ENCODE data around the gene SLC39A8.
"Not testable (repeated sequence)": the region's sequence is repeated elsewhere in the genome, so short reads cannot be mapped to it uniquely, and the experiment has no call there.

The SLC39A8 gene

DNA sequence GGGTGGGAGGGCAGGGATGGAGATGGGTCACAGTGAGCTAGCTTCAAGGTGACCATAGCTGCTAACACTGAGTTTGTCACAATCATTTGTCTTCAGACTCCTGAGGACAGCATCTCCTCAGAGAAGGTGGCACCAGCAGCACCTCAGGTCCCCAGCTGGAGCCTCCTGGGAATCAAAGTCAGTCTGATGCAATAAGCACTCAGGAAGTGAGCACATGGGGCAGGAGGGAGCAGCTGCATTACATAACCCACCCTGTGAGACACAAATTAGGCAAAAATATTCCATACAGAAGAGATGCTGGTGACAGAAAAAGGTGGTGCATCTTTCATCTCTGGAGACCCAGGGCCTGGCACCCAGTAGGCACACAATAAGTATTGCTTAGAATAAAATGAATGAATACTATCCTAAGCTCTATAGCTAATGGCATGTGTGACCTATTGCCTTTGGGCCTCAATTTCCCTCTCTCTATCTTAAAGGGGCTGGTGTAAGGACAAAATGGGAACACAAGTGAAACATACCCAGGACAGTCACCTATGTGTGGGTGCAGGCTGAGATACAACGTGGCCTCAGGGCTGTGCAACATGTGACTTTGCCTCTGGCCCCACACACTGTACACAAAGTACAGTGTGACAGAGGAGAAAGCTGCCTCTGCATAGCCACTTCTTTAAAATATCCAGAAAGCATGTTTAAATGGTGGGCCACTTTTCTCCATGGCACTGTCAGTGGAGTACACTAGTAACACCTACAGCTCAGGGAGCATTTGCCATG, 37.1 kb downstream of the SLC39A8 start:
- DNase-seq (ENCODE audit: extremely low spot score, insufficient read length, low read depth) (no peak), FAIRE-seq (no peak)

DNA sequence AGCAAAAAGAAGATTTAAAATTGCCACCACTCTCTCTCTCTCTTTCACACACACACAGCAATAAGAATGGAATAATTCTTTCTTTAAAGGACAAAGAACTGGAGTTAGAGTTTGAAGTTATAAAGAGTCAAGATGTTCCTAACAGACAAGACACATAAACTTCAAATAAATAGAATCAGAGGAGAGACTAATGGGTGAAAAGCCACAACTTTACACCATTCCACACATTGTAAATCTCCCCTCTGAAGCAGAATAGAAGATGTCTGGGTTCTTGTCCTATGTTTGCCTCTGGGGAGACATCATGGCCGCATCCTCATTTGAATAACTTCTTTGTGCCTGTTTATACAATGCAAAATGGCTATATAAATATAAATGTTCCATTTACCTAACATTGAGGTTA, 39.6 kb downstream of the SLC39A8 start:
- DNase-seq (ENCODE audit: extremely low spot score, insufficient read length, low read depth) (no peak), FAIRE-seq (no peak)

DNA sequence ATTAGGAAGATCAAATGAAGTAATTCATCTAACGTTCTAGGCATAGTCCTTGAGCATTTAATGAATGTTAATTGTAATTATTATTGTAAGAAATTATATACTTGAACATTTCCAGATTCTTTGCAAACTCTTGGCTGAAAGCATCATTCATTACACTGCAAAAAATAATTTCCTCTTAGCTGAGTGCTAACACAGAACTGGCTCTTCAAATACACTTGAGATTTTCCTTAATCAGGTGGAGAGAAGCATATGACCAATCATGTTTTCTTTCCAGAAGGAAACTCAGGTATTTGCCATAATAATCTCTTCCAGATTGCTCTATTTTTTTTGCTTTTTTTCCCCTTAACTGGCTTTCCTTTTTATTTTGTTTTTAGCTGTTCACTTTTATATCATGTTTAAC, 42.5 kb downstream of the SLC39A8 start:
- FAIRE-seq: no peak

DNA sequence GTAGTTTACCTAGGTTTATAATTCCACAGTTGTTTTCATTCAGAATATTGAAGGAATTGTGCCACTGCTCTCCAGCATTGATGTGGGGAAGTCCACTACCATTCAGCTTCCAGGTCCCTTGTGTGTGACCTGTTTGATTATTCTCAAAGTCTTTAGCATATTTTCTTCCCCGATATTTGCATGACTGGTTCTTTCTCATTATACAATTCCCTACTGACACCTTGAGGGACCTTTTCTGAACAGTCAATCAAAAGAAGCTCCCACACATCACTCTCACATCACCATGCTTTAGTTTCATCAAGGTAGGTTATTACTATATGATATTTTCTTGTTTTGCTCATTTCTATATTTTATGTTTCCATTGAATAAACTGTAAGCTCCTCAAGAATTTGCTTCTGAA, 44.1 kb downstream of the SLC39A8 start:
- FAIRE-seq (no peak), DNase-seq (ENCODE audit: extremely low spot score, insufficient read length, low read depth) (no peak)

More for the DNA sequence above, 42.5 kb downstream of the SLC39A8 start:
- no peak for DNase-seq (ENCODE audit: extremely low spot score, insufficient read length, low read depth)

DNA sequence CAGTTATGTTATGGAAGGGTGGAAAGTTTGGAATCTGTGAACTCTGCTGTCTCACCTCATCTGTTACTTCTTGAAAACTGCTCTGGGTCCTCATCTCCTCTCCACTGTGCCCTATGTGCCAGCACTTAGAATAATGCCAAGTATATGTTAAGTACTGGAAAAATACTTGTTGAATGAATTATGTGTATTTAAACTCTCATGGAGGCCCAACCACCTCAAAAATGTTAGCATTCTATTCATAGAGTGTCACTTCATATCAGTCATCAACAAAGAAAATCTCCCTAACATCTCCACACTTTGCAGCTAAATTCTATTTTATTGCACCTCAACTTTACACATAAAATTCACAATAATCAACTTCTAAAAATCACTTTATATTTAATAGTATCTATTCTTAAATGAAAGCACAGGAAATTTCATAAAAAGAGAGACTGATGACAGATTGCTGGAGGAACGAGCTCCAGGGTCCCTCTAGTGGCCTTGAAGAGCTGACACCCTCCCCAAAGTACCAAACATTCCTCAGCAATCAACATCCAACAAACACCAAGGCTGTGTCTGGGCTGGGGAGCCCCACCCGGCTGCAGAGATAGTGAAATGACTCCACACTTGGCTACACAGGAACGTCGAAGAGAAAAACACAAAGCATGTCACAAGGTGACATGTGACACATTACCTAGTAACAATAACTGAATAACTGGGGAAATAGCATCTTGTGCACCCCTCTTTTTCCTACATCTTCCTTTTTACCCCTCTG, 45.8 kb downstream of the SLC39A8 start:
- DNase-seq (ENCODE audit: extremely low spot score, insufficient read length, low read depth): no peak
- FAIRE-seq: peak; percentile 63

DNA sequence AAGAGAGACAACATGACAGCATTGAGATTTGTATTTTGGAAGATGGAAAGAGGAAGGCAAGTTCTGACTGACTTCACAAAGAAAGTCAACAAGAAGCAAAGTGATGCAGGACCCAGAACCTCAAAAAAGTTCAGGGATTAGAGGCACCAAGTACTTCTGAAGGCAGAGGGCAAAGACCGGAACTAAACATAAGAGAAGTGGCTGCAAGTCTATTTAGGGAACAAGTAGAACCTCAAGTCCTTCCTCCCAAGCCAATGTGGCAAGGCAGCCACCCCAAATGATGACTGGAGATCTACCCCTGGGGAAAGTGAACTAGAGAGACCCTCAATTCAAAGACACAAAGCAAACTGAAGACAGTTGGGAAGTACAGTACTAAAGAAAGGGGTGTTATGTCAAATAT, 46.6 kb downstream of the SLC39A8 start:
- DNase-seq (ENCODE audit: extremely low spot score, insufficient read length, low read depth) (no peak), FAIRE-seq (no peak)

DNA sequence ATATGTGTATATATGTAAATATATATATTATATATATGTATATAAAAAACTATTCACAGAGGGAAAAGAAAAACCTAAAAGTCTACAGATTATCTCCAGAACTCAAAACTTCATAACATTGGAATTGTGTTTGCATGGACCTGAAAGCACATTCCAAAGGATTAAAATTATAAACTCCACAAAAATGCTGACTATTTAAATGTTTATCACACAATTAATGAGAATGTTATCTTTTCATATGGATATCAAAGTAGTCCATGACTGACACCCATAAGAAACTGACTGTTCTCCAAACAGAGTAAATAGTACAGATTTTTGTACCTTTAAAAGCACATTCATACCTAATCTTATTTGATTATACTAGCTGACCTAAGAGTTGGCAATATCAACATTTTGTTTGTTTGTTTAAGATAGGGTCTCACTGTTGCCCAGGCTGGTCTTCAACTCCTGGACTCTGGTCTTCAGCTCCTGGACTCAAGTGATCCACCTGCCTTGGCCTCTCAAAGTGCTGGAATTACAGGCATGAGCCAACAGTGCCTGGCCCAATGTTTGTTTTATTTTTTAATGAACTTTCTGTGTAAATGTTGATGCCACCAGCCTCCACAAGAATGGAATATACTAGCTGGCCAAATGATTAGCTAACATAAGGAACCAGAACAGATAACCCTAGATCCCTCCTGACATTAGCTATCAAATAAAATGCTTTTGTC, 50.0 kb downstream of the SLC39A8 start:
- FAIRE-seq: no peak
- no peak for DNase-seq (ENCODE audit: extremely low spot score, insufficient read length, low read depth)

DNA sequence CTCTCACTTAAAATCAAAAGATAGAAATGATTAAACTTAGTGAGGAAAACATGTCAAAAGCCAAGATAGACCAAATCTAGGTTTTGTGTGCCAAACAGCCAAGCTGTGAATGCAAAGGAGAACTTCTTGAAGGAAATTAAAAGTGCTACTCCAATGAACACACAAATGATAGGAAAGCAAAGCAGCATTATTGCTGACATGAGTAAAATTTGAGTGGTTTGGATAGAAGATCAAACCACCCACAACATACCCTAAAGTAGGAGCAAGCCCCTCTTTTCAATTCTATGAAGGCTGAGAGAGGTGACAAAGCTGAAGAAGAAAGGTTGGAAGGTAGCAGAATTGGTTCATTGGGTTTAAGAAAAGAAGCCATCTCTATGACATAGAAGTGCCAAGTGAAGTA, 56.8 kb downstream of the SLC39A8 start:
- DNase-seq (ENCODE audit: extremely low spot score, insufficient read length, low read depth): no peak
- FAIRE-seq: no peak

DNA sequence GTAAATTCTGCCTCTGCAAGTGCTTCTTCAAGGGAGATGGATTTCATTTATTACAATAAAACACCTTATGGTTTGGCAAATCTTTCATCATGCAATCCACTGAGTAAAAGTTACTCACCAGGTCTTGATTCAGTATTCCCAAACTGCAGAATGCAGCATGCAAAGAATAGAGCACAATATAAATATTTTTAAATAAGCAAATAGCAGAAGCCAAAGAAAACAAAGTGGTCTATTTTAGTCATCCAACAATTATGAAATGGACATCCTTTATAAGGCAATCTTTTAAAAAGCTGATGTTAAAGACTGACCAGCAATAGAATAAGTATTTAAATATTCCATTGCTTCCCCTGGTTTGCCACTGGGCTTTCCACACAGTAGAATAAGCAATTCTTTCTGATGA, 59.5 kb downstream of the SLC39A8 start:
- FAIRE-seq (no peak), DNase-seq (ENCODE audit: extremely low spot score, insufficient read length, low read depth) (no peak)

DNA sequence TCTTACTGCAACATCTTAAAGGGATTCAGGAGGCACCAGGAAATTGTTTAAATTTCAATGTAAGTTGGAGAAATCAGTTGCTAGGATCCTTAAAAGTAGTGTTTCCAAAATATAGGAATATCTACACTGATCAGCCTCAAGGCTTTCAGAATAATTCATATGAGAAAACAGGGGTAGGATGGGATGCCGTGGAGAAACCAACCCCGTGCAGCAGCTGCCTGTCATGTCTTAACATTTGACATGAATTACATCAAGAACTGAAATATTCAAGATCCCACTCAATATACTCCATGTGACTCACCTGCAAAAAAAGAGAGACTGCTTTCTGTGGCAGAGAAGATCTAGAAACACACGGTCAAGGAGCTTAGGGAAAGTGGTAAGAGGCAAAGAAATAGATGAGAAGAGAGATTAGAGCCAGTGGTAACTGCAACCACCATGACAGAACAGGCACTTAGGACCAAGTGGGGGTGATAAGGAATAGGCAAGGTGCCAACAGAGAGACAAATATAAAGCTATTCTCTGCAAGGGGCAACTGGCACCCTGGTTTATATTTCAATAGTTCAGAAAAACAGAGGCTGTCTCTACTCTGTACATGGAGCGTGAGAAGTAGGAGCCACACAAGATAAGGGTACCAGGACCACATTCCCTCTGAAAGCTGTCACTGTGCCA, 64.0 kb downstream of the SLC39A8 start:
- DNase-seq (ENCODE audit: extremely low spot score, insufficient read length, low read depth): no peak
- FAIRE-seq: no peak

DNA sequence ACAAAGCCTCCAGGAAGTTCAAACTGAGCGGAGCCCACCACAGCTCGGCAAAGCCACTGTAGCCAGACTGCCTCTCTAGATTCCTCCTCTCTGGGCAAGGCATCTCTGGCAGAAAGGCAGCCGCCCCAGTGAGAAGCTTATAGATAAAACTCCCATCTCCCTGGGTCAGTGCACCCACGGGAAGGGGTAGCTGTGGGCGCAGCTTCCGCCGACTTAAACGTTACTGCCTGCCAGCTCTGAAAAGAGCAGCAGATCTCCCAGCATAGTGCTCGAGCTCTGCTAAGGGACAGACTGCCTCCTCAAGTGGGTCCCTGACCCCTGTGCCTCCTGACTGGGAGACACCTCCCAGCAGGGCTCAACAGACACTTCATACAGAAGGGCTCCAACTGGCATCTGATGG, 72.0 kb downstream of the SLC39A8 start:
- FAIRE-seq; DNase-seq (ENCODE audit: extremely low spot score, insufficient read length, low read depth): not testable (repeated sequence)

DNA sequence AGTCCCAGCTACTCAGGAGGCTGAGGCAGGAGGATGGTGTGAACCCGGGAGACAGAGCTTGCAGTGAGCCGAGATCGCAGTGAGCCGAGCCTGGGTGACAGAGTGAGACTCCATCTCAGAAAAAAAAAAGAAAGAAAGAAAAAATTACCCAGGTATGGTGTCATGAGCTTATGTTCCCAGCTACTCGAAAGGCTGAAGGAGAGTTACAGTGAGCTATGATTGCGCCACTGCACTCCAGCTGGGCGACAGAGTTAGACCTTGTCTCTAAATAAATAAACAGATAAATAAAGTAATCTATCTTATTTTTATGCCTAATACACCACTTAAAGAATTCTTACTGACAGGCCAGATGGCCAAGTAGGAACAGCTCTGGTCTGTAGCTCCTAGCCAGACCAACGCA, 73.0 kb downstream of the SLC39A8 start:
- no peak for FAIRE-seq

DNA sequence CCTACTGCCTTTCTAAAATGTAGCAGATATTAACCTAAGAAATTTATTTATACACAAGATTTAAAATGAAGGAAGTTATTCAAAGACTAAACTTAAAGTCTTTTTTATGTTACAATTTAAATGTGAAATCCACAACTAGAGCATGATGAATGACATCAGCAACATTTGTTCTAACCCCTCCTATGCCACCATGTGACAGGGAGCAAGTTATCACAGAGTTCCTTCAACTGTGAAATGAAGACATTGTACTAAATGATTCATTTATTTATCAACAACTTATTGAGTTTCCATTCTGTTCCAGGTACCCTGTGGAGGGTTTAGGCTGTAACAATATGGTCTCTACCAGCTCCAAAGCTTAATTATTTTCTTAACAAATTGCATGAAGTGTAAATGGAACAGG, 76.9 kb downstream of the SLC39A8 start:
- no peak for FAIRE-seq
- DNase-seq (ENCODE audit: extremely low spot score, insufficient read length, low read depth): no peak

More for the DNA sequence above, 73.0 kb downstream of the SLC39A8 start:
- no peak for DNase-seq (ENCODE audit: extremely low spot score, insufficient read length, low read depth)

DNA sequence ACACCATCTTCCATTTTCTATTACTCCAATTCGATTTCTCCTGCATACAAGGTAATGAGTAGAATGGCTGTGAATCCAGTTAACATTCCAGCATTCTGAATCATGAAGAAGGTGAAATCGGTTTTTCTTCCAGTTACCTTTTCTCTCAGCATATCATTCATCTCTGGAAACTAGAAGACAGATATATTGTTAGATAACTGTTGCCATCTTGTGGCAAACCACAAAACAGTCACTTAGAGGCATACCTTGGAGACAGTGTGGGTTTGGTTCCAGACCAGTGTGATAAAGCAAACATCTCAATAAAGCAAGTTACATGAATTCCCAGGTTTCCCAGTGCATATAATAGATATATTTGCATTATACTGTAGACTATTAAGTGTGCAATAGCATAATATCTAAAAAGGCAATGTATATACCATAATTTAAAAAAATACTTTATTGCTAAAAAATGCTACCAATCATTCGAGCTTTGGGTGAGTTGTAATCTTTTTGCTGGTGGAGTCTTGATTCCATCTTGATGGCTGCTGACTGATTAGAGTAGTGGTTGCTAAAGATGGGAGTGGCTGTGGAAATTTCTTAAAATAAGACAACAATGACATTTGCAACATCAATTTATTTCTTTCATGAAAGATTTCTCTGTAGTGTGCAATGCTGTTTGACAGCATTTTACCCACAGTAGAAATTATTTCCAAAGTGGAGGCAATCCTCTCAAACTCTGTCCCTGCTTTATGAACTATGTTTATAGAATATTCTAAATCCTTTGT, 82.1 kb downstream of the SLC39A8 start:
- DNase-seq (ENCODE audit: extremely low spot score, insufficient read length, low read depth) (peak; percentile 4), FAIRE-seq (peak; percentile 46)

DNA sequence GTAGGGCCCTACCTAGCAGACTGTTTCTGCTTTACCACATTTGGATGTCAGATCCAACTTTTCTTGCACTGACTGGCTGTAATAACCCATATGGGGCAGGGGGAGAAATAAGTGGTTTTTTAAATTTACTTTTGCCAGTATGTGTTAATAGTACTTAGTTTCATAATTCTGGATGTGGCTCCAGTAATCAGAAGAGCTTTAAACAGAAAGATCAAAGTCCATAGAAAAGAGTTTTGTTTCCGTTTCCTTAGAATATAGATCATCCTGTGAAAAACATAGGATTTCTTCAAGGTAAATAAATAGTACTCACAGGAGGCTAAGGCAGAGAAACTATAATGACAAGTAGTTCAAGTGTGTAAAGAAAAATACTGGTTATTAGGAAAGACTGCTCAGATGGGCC, 85.6 kb downstream of the SLC39A8 start:
- FAIRE-seq (no peak), DNase-seq (ENCODE audit: extremely low spot score, insufficient read length, low read depth) (no peak)

DNA sequence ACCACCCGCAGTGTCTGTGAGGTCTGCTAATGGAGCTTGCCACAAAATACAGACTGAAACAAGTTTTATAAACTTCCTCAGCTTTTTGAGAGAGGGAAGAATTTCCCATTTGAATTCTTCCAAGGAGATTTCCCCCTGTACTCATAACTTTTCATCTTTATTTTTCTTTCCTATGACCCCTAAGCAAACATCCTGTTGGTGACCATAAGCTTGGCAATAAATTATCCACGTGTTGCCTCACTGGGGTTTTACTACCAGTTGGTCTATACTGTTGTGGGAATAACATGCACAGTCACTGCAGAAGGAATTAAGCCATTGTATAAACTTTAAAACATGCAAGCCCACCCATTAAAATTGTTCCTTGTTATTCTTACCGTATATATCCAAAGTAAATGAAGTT, 86.2 kb downstream of the SLC39A8 start:
- no peak for DNase-seq (ENCODE audit: extremely low spot score, insufficient read length, low read depth)
- no peak for FAIRE-seq

DNA sequence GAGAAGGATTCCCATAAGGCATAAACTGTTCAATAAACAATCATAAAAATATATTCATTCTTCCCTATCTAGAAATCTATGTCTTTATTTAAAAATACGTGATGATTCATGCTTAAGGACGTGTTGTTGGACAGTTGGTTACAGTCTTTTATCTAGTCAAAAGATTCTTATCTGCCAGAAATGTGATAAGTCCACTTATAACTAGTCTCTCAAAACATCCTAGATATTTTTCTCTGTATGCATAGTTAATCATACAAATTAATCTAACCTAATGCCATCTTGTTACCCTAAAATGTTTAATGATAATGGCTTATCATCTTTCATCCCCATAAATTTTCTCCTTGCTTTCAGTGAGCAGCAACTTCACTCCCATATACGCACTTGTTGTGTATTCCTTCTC, 89.0 kb downstream of the SLC39A8 start:
- DNase-seq (ENCODE audit: extremely low spot score, insufficient read length, low read depth) (no peak), FAIRE-seq (no peak)

DNA sequence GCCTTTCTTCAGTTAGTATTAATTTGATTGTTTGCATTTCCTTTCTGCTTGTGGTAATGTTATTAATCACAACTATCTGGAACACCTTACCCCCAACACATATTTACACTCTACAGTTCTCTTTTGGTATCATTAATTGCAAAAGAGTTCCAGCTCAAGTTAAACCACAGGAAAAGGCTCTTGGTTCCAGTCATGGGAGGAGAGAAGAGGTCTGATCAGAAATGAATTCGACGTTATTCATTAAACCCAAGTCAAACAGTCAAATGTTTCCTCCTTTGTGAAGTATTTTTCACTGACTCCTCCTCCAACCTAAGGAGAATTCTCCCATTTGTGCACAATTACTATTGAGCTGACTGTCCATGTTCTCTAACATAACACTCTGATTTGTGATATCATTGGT, 91.4 kb downstream of the SLC39A8 start:
- no peak for DNase-seq (ENCODE audit: extremely low spot score, insufficient read length, low read depth)
- no peak for FAIRE-seq

DNA sequence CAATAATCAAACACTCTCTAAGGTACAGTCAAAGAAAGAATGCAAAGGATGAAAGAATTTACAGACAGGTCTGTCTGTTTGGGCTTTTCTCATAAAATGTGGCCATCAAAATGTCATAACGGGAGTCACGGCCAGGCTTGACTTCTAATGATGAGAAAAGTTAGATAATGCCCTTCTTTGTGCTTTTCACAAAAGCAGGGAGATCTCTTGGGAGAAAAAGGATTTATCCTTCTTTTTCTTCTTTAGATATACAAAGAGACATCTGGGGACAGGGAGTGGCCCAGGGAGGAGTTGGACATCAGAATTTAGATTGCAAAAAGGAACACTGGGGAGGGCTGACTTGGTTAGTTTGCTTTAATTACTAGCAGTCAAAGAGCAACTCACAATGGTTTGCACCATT, 93.1 kb downstream of the SLC39A8 start:
- FAIRE-seq: no peak
- DNase-seq (ENCODE audit: extremely low spot score, insufficient read length, low read depth): no peak

DNA sequence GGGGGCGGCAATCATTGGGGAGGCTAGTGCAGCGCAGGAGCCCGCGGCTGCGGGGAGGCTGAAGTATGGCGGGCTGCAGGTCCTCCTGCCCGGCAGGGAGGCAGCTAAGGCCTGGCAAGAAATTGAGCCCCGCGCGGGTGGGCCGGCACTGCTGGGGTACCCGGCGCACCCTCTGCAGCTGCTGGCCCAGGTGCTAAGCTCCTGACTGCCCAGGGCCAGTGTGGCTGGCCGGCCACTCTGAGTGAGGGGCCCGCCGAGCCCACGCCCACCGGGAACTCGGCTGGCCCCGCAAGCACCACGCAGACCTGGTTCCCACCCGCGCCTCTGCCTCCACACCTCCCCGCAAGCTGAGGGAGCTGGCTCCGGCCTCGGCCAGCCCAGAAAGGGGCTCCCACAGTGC, 94.9 kb downstream of the SLC39A8 start:
- DNase-seq (ENCODE audit: extremely low spot score, insufficient read length, low read depth) (no peak), FAIRE-seq (no peak)
